ENCODE measurements around the gene SLC22A3.

The SLC22A3 gene

GRCh38 chr6:160336200-160336599 is 12.0 kb upstream of the SLC22A3 start:
- DNase-seq (ENCODE audit: low read depth in 3 of 3), result no peak

GRCh38 chr6:160337301-160337700 is 10.9 kb upstream of the SLC22A3 start:
- no peak for DNase-seq (ENCODE audit: low read depth in 3 of 3)

- no peak for DNase-seq (ENCODE audit: low read depth in 3 of 3)
These were observed 10.2 kb upstream of the SLC22A3 start for GRCh38 chr6:160337991-160338390.

- DNase-seq (ENCODE audit: low read depth in 3 of 3), result no peak
These were observed 5.0 kb upstream of the SLC22A3 start for GRCh38 chr6:160343144-160343543.

- no peak for DNase-seq (ENCODE audit: low read depth in 3 of 3)
These were observed 3.9 kb upstream of the SLC22A3 start for GRCh38 chr6:160344271-160344670.

- no peak for DNase-seq (ENCODE audit: low read depth in 3 of 3)
These were observed 637 bp upstream of the SLC22A3 start for GRCh38 chr6:160347259-160348222.

- DNase-seq (ENCODE audit: low read depth in 3 of 3), result peak in 1 of 3 donors; percentile 1
These were observed 853 bp downstream of the SLC22A3 start for GRCh38 chr6:160349020-160349441.

GRCh38 chr6:160349814-160350350 is 1.7 kb downstream of the SLC22A3 start:
- DNase-seq (ENCODE audit: low read depth in 3 of 3), result no peak

GRCh38 chr6:160353950-160354496 is 5.8 kb downstream of the SLC22A3 start:
- no peak for DNase-seq (ENCODE audit: low read depth in 3 of 3)

- no peak for DNase-seq (ENCODE audit: low read depth in 3 of 3)
These were observed 6.8 kb downstream of the SLC22A3 start for GRCh38 chr6:160355001-160355400.

- DNase-seq (ENCODE audit: low read depth in 3 of 3), result no peak
These were observed 8.0 kb downstream of the SLC22A3 start for GRCh38 chr6:160356074-160356744.

GRCh38 chr6:160357088-160357487 is 8.9 kb downstream of the SLC22A3 start:
- no peak for DNase-seq (ENCODE audit: low read depth in 3 of 3)

- no peak for DNase-seq (ENCODE audit: low read depth in 3 of 3)
These were observed 10.3 kb downstream of the SLC22A3 start for GRCh38 chr6:160358225-160359119.

- no peak for DNase-seq (ENCODE audit: low read depth in 3 of 3)
These were observed 12.8 kb downstream of the SLC22A3 start for GRCh38 chr6:160360955-160361354.

- DNase-seq (ENCODE audit: low read depth in 3 of 3), result no peak
These were observed 14.4 kb downstream of the SLC22A3 start for GRCh38 chr6:160362556-160362955.

- no peak for DNase-seq (ENCODE audit: low read depth in 3 of 3)
These were observed 15.1 kb downstream of the SLC22A3 start for GRCh38 chr6:160363016-160363996.

- no peak for DNase-seq (ENCODE audit: low read depth in 3 of 3)
These were observed 16.9 kb downstream of the SLC22A3 start for GRCh38 chr6:160365117-160365516.

GRCh38 chr6:160367798-160368547 is 19.8 kb downstream of the SLC22A3 start:
- DNase-seq (ENCODE audit: low read depth in 3 of 3), result no peak

GRCh38 chr6:160368670-160369069 is 20.5 kb downstream of the SLC22A3 start:
- no peak for DNase-seq (ENCODE audit: low read depth in 3 of 3)

Measured in stimulated activated CD4-positive, alpha-beta T cell treated with anti-CD3 and anti-CD28 coated beads, TNF-alpha, amount 100 ng/mL, for 48 hours (primary cell).